Measurements from ENCODE around the gene ABHD16A. TPM values are rescaled to one million over a fixed set of nuclear protein-coding genes. Genes with fewer than 3 reads are reported as not detected.

ABHD16A gene
- polyA plus RNA-seq, 2 of the 4 experiments (the other 2 are of a cell fraction) = 16.6 to 22.3 TPM

- Histone ChIP-seq H3K4me3 (no peak overlapping the region), H3K4me2 (no peak overlapping the region), H3K9me3 (no peaks in the 10 kb centered on the region), H3K27ac (no peak overlapping the region), H3K4me1 (no peaks in the 10 kb centered on the region)
- no peak for FAIRE-seq
- POLR2A ChIA-PET = no interaction called here
- TF ChIP-seq ELK1 (IDR thresholded peaks at IDR 0.05; ENCODE audit: low read depth, low read length) (no peak), EHF (CRISPR knock-in tag; IDR thresholded peaks at IDR 0.05) (no peak), KDM5A (IDR thresholded peaks at IDR 0.05) (no peak), NR3C1 (IDR thresholded peaks at IDR 0.05) (no peak), ESRRA (IDR thresholded peaks at IDR 0.05; ENCODE audit: borderline replicate concordance, low read length) (no peak), KDM1A (IDR thresholded peaks at IDR 0.05; ENCODE audit: low read depth) (no peak), ZNF302 (CRISPR knock-in tag; IDR thresholded peaks at IDR 0.05) (no peak), RCOR1 (IDR thresholded peaks at IDR 0.05; ENCODE audit: low read depth, low read length) (no peak)
- no peak for DNase-seq (ENCODE audit: low read depth in 1 of 2, low spot score in 1 of 2)
- CTCF ChIA-PET = no interaction called here
- WGBS (ENCODE audit: missing lambda C conversion rate) = 65% methylated on average over 6 of the region's 6 CpGs
- no peak for ATAC-seq
Measured at GRCh38 chr6:31719001-31719400, 15.9 kb upstream of the ABHD16A start.

- 83% methylated on average over 1 of the region's 1 CpG for WGBS (ENCODE audit: missing lambda C conversion rate)
- Histone ChIP-seq H3K4me3 (no peak overlapping the region), H3K4me2 (no peak overlapping the region), H3K27ac (no peak overlapping the region), H3K9me3 (no peaks in the 10 kb centered on the region), H3K4me1 (no peaks in the 10 kb centered on the region)
- ChIA-PET POLR2A (no interaction called here), CTCF (no interaction called here)
- FAIRE-seq (no peak), DNase-seq (ENCODE audit: low read depth in 1 of 2, low spot score in 1 of 2) (no peak), ATAC-seq (no peak)
- TF ChIP-seq ESRRA (IDR thresholded peaks at IDR 0.05; ENCODE audit: borderline replicate concordance, low read length) (no peak), ZSCAN20 (CRISPR knock-in tag; IDR thresholded peaks at IDR 0.05) (no peak), HMGXB4 (CRISPR knock-in tag; IDR thresholded peaks at IDR 0.05; ENCODE audit: borderline replicate concordance) (no peak), TP53 (CRISPR knock-in tag; IDR thresholded peaks at IDR 0.05) (no peak)
Measured at GRCh38 chr6:31718265-31718664, 15.1 kb upstream of the ABHD16A start.

GRCh38 chr6:31717499-31718222 is 14.5 kb upstream of the ABHD16A start:
- TF ChIP-seq RARB (CRISPR knock-in tag; IDR thresholded peaks at IDR 0.05) = no peak
- no peak for TF ChIP-seq EP300 (IDR thresholded peaks at IDR 0.05)
- TF ChIP-seq CEBPB (IDR thresholded peaks at IDR 0.05) = no peak
- TF ChIP-seq SREBF2 (IDR thresholded peaks at IDR 0.05) = no peak
- TF ChIP-seq ESRRA (IDR thresholded peaks at IDR 0.05; ENCODE audit: borderline replicate concordance, low read length) = no peak
- TF ChIP-seq RNF2 (IDR thresholded peaks at IDR 0.05; ENCODE audit: borderline replicate concordance, low read depth) = no peak
- TF ChIP-seq FOSB (CRISPR knock-in tag; IDR thresholded peaks at IDR 0.05) = no peak
- TF ChIP-seq KDM5A (IDR thresholded peaks at IDR 0.05) = no peak
- ChIA-PET POLR2A (no interaction called here), CTCF (interaction anchor here (2.0 kb wide), 1 partner anchor 52 kb away, joined by 5 read pairs; no protein-coding TSS in a partner anchor)
- H3K27ac ChIP-seq = no peak overlapping the region
- WGBS (ENCODE audit: missing lambda C conversion rate) = 75% methylated on average over 9 of the region's 10 CpGs
- ATAC-seq (no peak), FAIRE-seq (no peak), DNase-seq (ENCODE audit: low read depth in 1 of 2, low spot score in 1 of 2) (no peak)
- H3K9me3 ChIP-seq = no peaks in the 10 kb centered on the region
- no peak overlapping the region for H3K4me3 ChIP-seq
- H3K4me1 ChIP-seq = no peaks in the 10 kb centered on the region
- no peak overlapping the region for H3K4me2 ChIP-seq

Measured in A549 (cell line).